HFFc6 (cell line): ENCODE data around the gene DCD. TPM values are rescaled to one million over a fixed set of nuclear protein-coding genes. Genes with fewer than 3 reads are reported as not detected.

Experiments
- DNase-seq: peaks from one replicate; pipeline ENCODE4 v3.0.0-alpha.2; 2018
- H3K27ac Mint-ChIP-seq: 2 replicates; pipeline ENCODE4 v1.8.0; 2020; ENCODE audit warnings: mild to moderate bottlenecking, mixed read lengths
- H3K27me3 Mint-ChIP-seq: 2 replicates; pipeline ENCODE4 v1.8.0; 2021; ENCODE audit warnings: mild to moderate bottlenecking, moderate library complexity, mixed read lengths; ENCODE audit not compliant: insufficient read depth
- H3K36me3 Mint-ChIP-seq: 2 replicates; pipeline ENCODE4 v1.8.0; 2021; ENCODE audit warnings: low read depth, mixed read lengths
- H3K4me1 Mint-ChIP-seq: 2 replicates; pipeline ENCODE4 v1.8.0; 2020; ENCODE audit warnings: low read depth, mixed read lengths
- H3K4me3 Mint-ChIP-seq: 2 replicates; pipeline ENCODE4 v1.8.0; 2020; ENCODE audit warnings: mild to moderate bottlenecking, moderate library complexity, mixed read lengths
- H3K9me3 Mint-ChIP-seq: 2 replicates; pipeline ENCODE4 v1.8.0; 2020; ENCODE audit warnings: mild to moderate bottlenecking, mixed read lengths
- CTCF ChIP-seq: fragments of 200-600 bp; sonication (generic); IDR thresholded peaks from 2 replicates; pipeline ENCODE4 v1.5.0; 2021; ENCODE audit warnings: antibody characterized with exemption, mild to moderate bottlenecking
- total RNA-seq, 6 experiments: library from RNA; stranded (reverse); fragmentation: NEBNext Ultra II Directional; extraction: Animal tissue kit (Norgen Biotek cat#: 25700); gene quantifications; 2 replicates in 1 of 6; 3 replicates in 5 of 6; pipeline ENCODE4 v1.2.3, GENCODE V29; 2021

DCD gene
- total RNA-seq, 6 experiments from 2014 or later, result not detected

GRCh38 chr12:54688309-54689033 is 40.3 kb upstream of the DCD start:
- Mint-ChIP-seq H3K27me3 (peaks cover 11% of the 10 kb centered on the region), H3K4me3 (no peak overlapping the region), H3K27ac (no peak overlapping the region), H3K36me3 (no peaks in the 10 kb centered on the region), H3K4me1 (no peaks in the 10 kb centered on the region), H3K9me3 (no peaks in the 10 kb centered on the region)
- TF ChIP-seq CTCF, result no peak
- no peak for DNase-seq

- H3K4me1 Mint-ChIP-seq, result no peaks in the 10 kb centered on the region
- H3K9me3 Mint-ChIP-seq, result no peaks in the 10 kb centered on the region
- TF ChIP-seq CTCF, result no peak
- peaks cover 8% of the 10 kb centered on the region; the same call in 1 of the 2 replicates for H3K27me3 Mint-ChIP-seq
- H3K27ac Mint-ChIP-seq, result no peak overlapping the region
- H3K36me3 Mint-ChIP-seq, result no peaks in the 10 kb centered on the region
- no peak overlapping the region for H3K4me3 Mint-ChIP-seq
- DNase-seq, result no peak
Observed at GRCh38 chr12:54684636-54685630, 36.8 kb upstream of the DCD start.

- Mint-ChIP-seq H3K4me3 (no peak overlapping the region), H3K36me3 (no peaks in the 10 kb centered on the region), H3K9me3 (no peaks in the 10 kb centered on the region), H3K27ac (no peak overlapping the region), H3K4me1 (no peaks in the 10 kb centered on the region), H3K27me3 (peaks cover 12% of the 10 kb centered on the region; the same call in 1 of the 2 replicates)
- DNase-seq, result no peak
- TF ChIP-seq CTCF, result no peak
Observed at GRCh38 chr12:54683398-54683797, 35.2 kb upstream of the DCD start.

- Mint-ChIP-seq H3K9me3 (no peaks in the 10 kb centered on the region), H3K27me3 (peaks cover 14% of the 10 kb centered on the region; the same call in 1 of the 2 replicates), H3K36me3 (no peaks in the 10 kb centered on the region), H3K4me1 (no peaks in the 10 kb centered on the region), H3K27ac (no peak overlapping the region), H3K4me3 (no peak overlapping the region)
- no peak for DNase-seq
- no peak for TF ChIP-seq CTCF
Observed at GRCh38 chr12:54682674-54683073, 34.5 kb upstream of the DCD start.

- no peaks in the 10 kb centered on the region for H3K9me3 Mint-ChIP-seq
- H3K27ac Mint-ChIP-seq, result no peak overlapping the region
- H3K36me3 Mint-ChIP-seq, result no peaks in the 10 kb centered on the region
- H3K4me1 Mint-ChIP-seq, result no peaks in the 10 kb centered on the region
- H3K4me3 Mint-ChIP-seq, result no peak overlapping the region
- H3K27me3 Mint-ChIP-seq, result peaks cover 9% of the 10 kb centered on the region; the same call in 1 of the 2 replicates
- peak; percentile 28 for DNase-seq
- TF ChIP-seq CTCF, result peak; percentile 73
Observed at GRCh38 chr12:54680374-54680773, 32.2 kb upstream of the DCD start.
